ENCODE measurements around the gene RAP1GAP.

DNA sequence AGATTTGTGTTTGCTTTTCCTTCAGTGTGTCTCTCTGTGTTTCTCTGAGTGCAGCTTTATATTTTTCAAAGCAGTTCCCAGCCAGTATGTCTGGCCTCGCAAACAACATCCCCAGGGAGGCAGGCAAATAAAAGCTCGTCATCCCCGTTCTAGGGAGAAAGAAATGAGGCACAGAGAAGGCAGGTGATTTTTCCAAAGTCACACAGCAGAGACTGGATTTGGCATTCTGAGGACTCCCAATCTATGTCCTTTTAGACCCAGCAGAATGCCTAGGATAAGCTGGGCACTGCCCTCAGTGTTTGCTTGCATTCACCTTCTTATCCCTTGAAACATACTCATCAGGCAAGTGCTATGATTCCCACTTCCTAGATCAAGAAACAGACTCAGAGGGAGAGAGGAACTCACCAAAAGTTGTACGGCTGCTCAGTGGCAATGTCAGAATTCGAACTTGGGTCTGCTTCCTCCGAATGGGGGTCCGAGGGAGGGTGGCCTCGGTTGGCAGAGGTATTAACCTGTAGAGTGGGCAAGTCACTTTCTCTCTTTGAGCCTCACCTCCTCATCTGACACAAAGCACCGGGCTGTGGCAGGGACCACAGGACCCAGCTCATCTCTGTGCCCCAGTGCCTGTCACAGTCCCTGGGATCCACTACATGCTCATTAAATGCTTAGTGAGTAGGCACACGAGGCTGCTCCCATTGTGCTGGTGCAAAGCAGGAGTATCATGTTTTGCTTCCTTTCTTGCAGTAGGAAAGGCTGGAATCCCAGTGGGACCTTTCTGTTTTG lies 4.2 kb downstream of the RAP1GAP start:
- TF ChIP-seq, protein P1, sequence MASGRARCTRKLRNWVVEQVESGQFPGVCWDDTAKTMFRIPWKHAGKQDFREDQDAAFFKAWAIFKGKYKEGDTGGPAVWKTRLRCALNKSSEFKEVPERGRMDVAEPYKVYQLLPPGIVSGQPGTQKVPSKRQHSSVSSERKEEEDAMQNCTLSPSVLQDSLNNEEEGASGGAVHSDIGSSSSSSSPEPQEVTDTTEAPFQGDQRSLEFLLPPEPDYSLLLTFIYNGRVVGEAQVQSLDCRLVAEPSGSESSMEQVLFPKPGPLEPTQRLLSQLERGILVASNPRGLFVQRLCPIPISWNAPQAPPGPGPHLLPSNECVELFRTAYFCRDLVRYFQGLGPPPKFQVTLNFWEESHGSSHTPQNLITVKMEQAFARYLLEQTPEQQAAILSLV (tag; IDR thresholded peaks at IDR 0.05): no peak
- TF ChIP-seq ZNF311 (CRISPR knock-in tag; IDR thresholded peaks at IDR 0.05) (no peak), XRCC5 (IDR thresholded peaks at IDR 0.05; ENCODE audit: low read depth, low read length) (no peak), CC2D1A (IDR thresholded peaks at IDR 0.05) (no peak), JUND (IDR thresholded peaks at IDR 0.05; ENCODE audit: borderline replicate concordance, low read depth, low read length) (no peak), JUND (tag; IDR thresholded peaks at IDR 0.05; ENCODE audit: borderline replicate concordance, low read depth, low read length) (no peak), GATA2 (CRISPR knock-in tag; IDR thresholded peaks at IDR 0.05) (no peak), MEF2A (IDR thresholded peaks at IDR 0.05; ENCODE audit: control insufficient read depth, low read depth, low read length) (no peak), ZC3H11A (IDR thresholded peaks at IDR 0.05; ENCODE audit: low read depth, low read length) (no peak)
- TF ChIP-seq, protein P2, sequence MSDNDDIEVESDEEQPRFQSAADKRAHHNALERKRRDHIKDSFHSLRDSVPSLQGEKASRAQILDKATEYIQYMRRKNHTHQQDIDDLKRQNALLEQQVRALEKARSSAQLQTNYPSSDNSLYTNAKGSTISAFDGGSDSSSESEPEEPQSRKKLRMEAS (CRISPR knock-in tag; IDR thresholded peaks at IDR 0.05): no peak
- TF ChIP-seq, protein P3, sequence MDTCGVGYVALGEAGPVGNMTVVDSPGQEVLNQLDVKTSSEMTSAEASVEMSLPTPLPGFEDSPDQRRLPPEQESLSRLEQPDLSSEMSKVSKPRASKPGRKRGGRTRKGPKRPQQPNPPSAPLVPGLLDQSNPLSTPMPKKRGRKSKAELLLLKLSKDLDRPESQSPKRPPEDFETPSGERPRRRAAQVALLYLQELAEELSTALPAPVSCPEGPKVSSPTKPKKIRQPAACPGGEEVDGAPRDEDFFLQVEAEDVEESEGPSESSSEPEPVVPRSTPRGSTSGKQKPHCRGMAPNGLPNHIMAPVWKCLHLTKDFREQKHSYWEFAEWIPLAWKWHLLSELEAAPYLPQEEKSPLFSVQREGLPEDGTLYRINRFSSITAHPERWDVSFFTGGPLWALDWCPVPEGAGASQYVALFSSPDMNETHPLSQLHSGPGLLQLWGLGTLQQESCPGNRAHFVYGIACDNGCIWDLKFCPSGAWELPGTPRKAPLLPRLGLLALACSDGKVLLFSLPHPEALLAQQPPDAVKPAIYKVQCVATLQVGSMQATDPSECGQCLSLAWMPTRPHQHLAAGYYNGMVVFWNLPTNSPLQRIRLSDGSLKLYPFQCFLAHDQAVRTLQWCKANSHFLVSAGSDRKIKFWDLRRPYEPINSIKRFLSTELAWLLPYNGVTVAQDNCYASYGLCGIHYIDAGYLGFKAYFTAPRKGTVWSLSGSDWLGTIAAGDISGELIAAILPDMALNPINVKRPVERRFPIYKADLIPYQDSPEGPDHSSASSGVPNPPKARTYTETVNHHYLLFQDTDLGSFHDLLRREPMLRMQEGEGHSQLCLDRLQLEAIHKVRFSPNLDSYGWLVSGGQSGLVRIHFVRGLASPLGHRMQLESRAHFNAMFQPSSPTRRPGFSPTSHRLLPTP (IDR thresholded peaks at IDR 0.05; ENCODE audit: borderline replicate concordance, extremely low read depth, insufficient read length): no peak
- TF ChIP-seq, protein P4, sequence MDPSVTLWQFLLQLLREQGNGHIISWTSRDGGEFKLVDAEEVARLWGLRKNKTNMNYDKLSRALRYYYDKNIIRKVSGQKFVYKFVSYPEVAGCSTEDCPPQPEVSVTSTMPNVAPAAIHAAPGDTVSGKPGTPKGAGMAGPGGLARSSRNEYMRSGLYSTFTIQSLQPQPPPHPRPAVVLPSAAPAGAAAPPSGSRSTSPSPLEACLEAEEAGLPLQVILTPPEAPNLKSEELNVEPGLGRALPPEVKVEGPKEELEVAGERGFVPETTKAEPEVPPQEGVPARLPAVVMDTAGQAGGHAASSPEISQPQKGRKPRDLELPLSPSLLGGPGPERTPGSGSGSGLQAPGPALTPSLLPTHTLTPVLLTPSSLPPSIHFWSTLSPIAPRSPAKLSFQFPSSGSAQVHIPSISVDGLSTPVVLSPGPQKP (CRISPR knock-in tag; IDR thresholded peaks at IDR 0.05): no peak
- TF ChIP-seq, protein P5, sequence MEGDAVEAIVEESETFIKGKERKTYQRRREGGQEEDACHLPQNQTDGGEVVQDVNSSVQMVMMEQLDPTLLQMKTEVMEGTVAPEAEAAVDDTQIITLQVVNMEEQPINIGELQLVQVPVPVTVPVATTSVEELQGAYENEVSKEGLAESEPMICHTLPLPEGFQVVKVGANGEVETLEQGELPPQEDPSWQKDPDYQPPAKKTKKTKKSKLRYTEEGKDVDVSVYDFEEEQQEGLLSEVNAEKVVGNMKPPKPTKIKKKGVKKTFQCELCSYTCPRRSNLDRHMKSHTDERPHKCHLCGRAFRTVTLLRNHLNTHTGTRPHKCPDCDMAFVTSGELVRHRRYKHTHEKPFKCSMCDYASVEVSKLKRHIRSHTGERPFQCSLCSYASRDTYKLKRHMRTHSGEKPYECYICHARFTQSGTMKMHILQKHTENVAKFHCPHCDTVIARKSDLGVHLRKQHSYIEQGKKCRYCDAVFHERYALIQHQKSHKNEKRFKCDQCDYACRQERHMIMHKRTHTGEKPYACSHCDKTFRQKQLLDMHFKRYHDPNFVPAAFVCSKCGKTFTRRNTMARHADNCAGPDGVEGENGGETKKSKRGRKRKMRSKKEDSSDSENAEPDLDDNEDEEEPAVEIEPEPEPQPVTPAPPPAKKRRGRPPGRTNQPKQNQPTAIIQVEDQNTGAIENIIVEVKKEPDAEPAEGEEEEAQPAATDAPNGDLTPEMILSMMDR (IDR thresholded peaks at IDR 0.05 in 2 of 3, conservative IDR thresholded peaks at IDR 0.05 in 1 of 3; ENCODE audit: insufficient read depth in 2 of 3, low read depth in 1 of 3, low read length in 3 of 3): no peak

Measured in K562 (cell line).